ENCODE data around the gene BEST3. TPM values are rescaled to one million over a fixed set of nuclear protein-coding genes. Genes with fewer than 3 reads are reported as not detected.

The BEST3 gene
- total RNA-seq, 4 donors from 2014 or later = not detected

- Histone ChIP-seq H3K4me1 (peaks cover 0 to 14% (median 0%) of the 10 kb centered on the region in 3 donors), H3K4me3 (no peak overlapping the region), H3K27me3 (peaks cover 0 to 6% (median 0%) of the 10 kb centered on the region in 4 donors), H3K36me3 (no peaks in the 10 kb centered on the region), H3K27ac (peak overlapping the region in 1 of 4 donors; percentile 15), H3K9me3 (no peaks in the 10 kb centered on the region)
- TF ChIP-seq CTCF (IDR thresholded peaks at IDR 0.05) (no peak), POLR2A (IDR thresholded peaks at IDR 0.05) (no peak)
- 37 to 51% methylated on average over 6 to 7 of the region's 14 CpGs for WGBS, 2 donors
- DNase-seq = no peak
- intact Hi-C loops (cut with DNase I) = no loop called here
Observed at GRCh38 chr12:69688471-69689427, 10.4 kb downstream of the BEST3 start.

- Histone ChIP-seq H3K4me1 (peaks cover 0 to 14% (median 0%) of the 10 kb centered on the region in 3 donors), H3K4me3 (no peak overlapping the region), H3K27ac (no peak overlapping the region), H3K27me3 (peaks cover 0 to 6% (median 0%) of the 10 kb centered on the region in 4 donors), H3K9me3 (no peaks in the 10 kb centered on the region), H3K36me3 (no peaks in the 10 kb centered on the region)
- intact Hi-C loops (cut with DNase I) = no loop called here
- 79 to 83% methylated on average over 1 of the region's 1 CpG for WGBS, 2 donors
- no peak for DNase-seq
- TF ChIP-seq POLR2A (IDR thresholded peaks at IDR 0.05) = no peak
- TF ChIP-seq CTCF (IDR thresholded peaks at IDR 0.05) = no peak
Observed at GRCh38 chr12:69688021-69688420, 11.1 kb downstream of the BEST3 start.

- 58 to 70% methylated on average over 4 of the region's 4 CpGs for WGBS, 2 donors
- no peak for DNase-seq
- no peaks in the 10 kb centered on the region for H3K9me3 ChIP-seq
- peaks cover 0 to 6% (median 0%) of the 10 kb centered on the region in 4 donors for H3K27me3 ChIP-seq
- TF ChIP-seq POLR2A (IDR thresholded peaks at IDR 0.05) (no peak), CTCF (IDR thresholded peaks at IDR 0.05) (no peak)
- no peak overlapping the region for H3K27ac ChIP-seq
- peaks cover 0 to 14% (median 0%) of the 10 kb centered on the region in 3 donors for H3K4me1 ChIP-seq
- intact Hi-C loops (cut with DNase I) = no loop called here
- no peaks in the 10 kb centered on the region for H3K36me3 ChIP-seq
- no peak overlapping the region for H3K4me3 ChIP-seq
Observed at GRCh38 chr12:69687390-69687789, 11.7 kb downstream of the BEST3 start.

- intact Hi-C loops (cut with DNase I) = no loop called here
- H3K9me3 ChIP-seq = no peaks in the 10 kb centered on the region
- TF ChIP-seq POLR2A (IDR thresholded peaks at IDR 0.05) (no peak), CTCF (IDR thresholded peaks at IDR 0.05) (no peak)
- peaks cover 0 to 14% (median 0%) of the 10 kb centered on the region in 3 donors for H3K4me1 ChIP-seq
- no peak for DNase-seq
- H3K36me3 ChIP-seq = no peaks in the 10 kb centered on the region
- WGBS, 2 donors = 84% methylated on average over 2 of the region's 2 CpGs
- H3K4me3 ChIP-seq = no peak overlapping the region
- H3K27me3 ChIP-seq = peaks cover 0 to 6% (median 0%) of the 10 kb centered on the region in 4 donors
- no peak overlapping the region for H3K27ac ChIP-seq
Observed at GRCh38 chr12:69686731-69687130, 12.4 kb downstream of the BEST3 start.

GRCh38 chr12:69685810-69686209 lies 13.3 kb downstream of the BEST3 start:
- intact Hi-C loops (cut with DNase I) = no loop called here
- H3K4me1 ChIP-seq = peaks cover 0 to 14% (median 0%) of the 10 kb centered on the region in 3 donors
- H3K27ac ChIP-seq = no peak overlapping the region
- DNase-seq = no peak
- H3K27me3 ChIP-seq = peaks cover 0 to 6% (median 0%) of the 10 kb centered on the region in 4 donors
- no peaks in the 10 kb centered on the region for H3K36me3 ChIP-seq
- no peak overlapping the region for H3K4me3 ChIP-seq
- no peak for TF ChIP-seq POLR2A (IDR thresholded peaks at IDR 0.05)
- TF ChIP-seq CTCF (IDR thresholded peaks at IDR 0.05) = no peak
- no peaks in the 10 kb centered on the region for H3K9me3 ChIP-seq
- WGBS, 2 donors = 58 to 65% methylated on average over 2 of the region's 2 CpGs

Data from esophagus squamous epithelium (tissue), 5 donors.